Natural killer cell (primary cell): ENCODE measurements around the gene PIP5K1A. TPM values are rescaled to one million over a fixed set of nuclear protein-coding genes. Genes with fewer than 3 reads are reported as not detected.

ENCODE experiments used
- ATAC-seq, 3 donors: fragments of 150-1000 bp in 2 of 3; fragments of 200-7000 bp in 1 of 3; cut with Tn5 transposase; 1 replicate in 1 of 3; 2 replicates in 2 of 3; pipeline ENCODE4 v1.10.0; 2021; ENCODE audit warnings: mild to moderate bottlenecking in 2 of 3, moderate library complexity in 2 of 3
- DNase-seq, 2 donors: peaks; one replicate each; pipeline versions ENCODE4 v3.0.0 to v3.0.0-alpha.2; 2013 to 2021; ENCODE audit warnings: mixed read lengths in 1 of 2
- H3K27ac ChIP-seq: one replicate; pipeline ENCODE4 v1.5.1; 2013; ENCODE audit warnings: mild to moderate bottlenecking, low read length
- H3K27me3 ChIP-seq: one replicate; pipeline ENCODE4 v1.6.1; 2013; ENCODE audit warnings: low read length; ENCODE audit not compliant: control insufficient read depth, insufficient read depth
- H3K36me3 ChIP-seq: one replicate; pipeline ENCODE4 v1.6.1; 2013; ENCODE audit warnings: low read length; ENCODE audit not compliant: control insufficient read depth, insufficient read depth
- H3K4me1 ChIP-seq: one replicate; pipeline ENCODE4 v1.6.1; 2013; ENCODE audit warnings: low read length; ENCODE audit not compliant: control insufficient read depth, insufficient read depth
- H3K4me3 ChIP-seq: one replicate; pipeline ENCODE4 v1.5.1; 2013; ENCODE audit warnings: low read length
- H3K9me3 ChIP-seq: one replicate; pipeline ENCODE4 v1.6.1; 2013; ENCODE audit warnings: low read length; ENCODE audit not compliant: control insufficient read depth, insufficient read depth
- H3K27ac Mint-ChIP-seq, 2 donors: one replicate each; pipeline ENCODE4 v1.8.0; 2022; ENCODE audit warnings: mild to moderate bottlenecking in 2 of 2, mixed read lengths in 2 of 2, moderate library complexity in 1 of 2
- H3K27me3 Mint-ChIP-seq, 2 donors: one replicate each; pipeline ENCODE4 v1.8.0; 2022; ENCODE audit warnings: low read depth in 2 of 2, mixed read lengths in 2 of 2
- H3K36me3 Mint-ChIP-seq: one replicate; pipeline ENCODE4 v1.8.0; 2022; ENCODE audit warnings: mixed read lengths
- H3K4me1 Mint-ChIP-seq, 2 donors: one replicate each; pipeline ENCODE4 v1.8.0; 2022; ENCODE audit warnings: mixed read lengths in 2 of 2
- H3K4me3 Mint-ChIP-seq: one replicate; pipeline ENCODE4 v1.8.0; 2022; ENCODE audit warnings: mild to moderate bottlenecking, moderate library complexity, mixed read lengths
- H3K9me3 Mint-ChIP-seq, 2 donors: one replicate each; pipeline ENCODE4 v1.8.0; 2022; ENCODE audit warnings: mixed read lengths in 2 of 2
- CTCF ChIP-seq: fragments of 200-600 bp; IDR thresholded peaks from one replicate; pipeline ENCODE4 v1.8.0; 2022; ENCODE audit warnings: antibody characterized with exemption
- WGBS: methylation state at CpG from one replicate; pipeline ENCODE4 v1.1.7; 2013; ENCODE audit warnings: missing lambda C conversion rate; ENCODE audit not compliant: insufficient coverage; 5-methylcytosine and 5-hydroxymethylcytosine counted together
- intact Hi-C: fragments of 100-400 bp; cut with micrococcal nuclease; formaldehyde crosslinking; loops from one replicate; pipeline ENCODE4 v1.14.2; 2022
- total RNA-seq, 4 donors: library from RNA; stranded (reverse); fragments of 120-200 nt in 1 of 4; gene quantifications; one replicate each; pipeline versions ENCODE4 v1.2.3 to v1.2.4, GENCODE V29; 2013 to 2022

The PIP5K1A gene
- total RNA-seq, 3 donors from 2014 or later (not counting 1 experiment from before 2014, with no cell fraction given): 42.0 to 65.2 (median 44.6) TPM

GRCh38 chr1:151284013-151284577 lies 85.7 kb downstream of the PIP5K1A start:
- DNase-seq: no peak
- 87% methylated on average over 1 of the region's 2 CpGs for WGBS
- no peak for ATAC-seq
- no peaks in the 10 kb centered on the region for H3K27me3 ChIP-seq
- no peak for TF ChIP-seq CTCF
- H3K27ac ChIP-seq: peak overlapping the region; percentile 93
- Mint-ChIP-seq H3K4me1 (peaks cover 41 to 43% of the 10 kb centered on the region in 2 donors), H3K4me3 (peak overlapping the region; percentile 92), H3K9me3 (no peaks in the 10 kb centered on the region), H3K36me3 (no peaks in the 10 kb centered on the region), H3K27me3 (no peaks in the 10 kb centered on the region), H3K27ac (peak overlapping the region; percentile 83 to 95)
- H3K4me1 ChIP-seq: peaks cover 41% of the 10 kb centered on the region
- intact Hi-C loops: loop anchor here (5.0 kb wide), 1 partner anchor 227 kb away; the partner anchor contains the start of gene CDC42SE1
- no peak overlapping the region for H3K4me3 ChIP-seq
- no peaks in the 10 kb centered on the region for H3K9me3 ChIP-seq
- peaks cover 36% of the 10 kb centered on the region for H3K36me3 ChIP-seq

- Histone ChIP-seq H3K4me1 (peaks cover 59% of the 10 kb centered on the region), H3K36me3 (peaks cover 57% of the 10 kb centered on the region), H3K27ac (no peak overlapping the region), H3K9me3 (no peaks in the 10 kb centered on the region), H3K4me3 (no peak overlapping the region), H3K27me3 (no peaks in the 10 kb centered on the region)
- Mint-ChIP-seq H3K9me3 (no peaks in the 10 kb centered on the region), H3K4me3 (no peak overlapping the region), H3K4me1 (peaks cover 57 to 60% of the 10 kb centered on the region in 2 donors), H3K27ac (no peak overlapping the region), H3K36me3 (no peaks in the 10 kb centered on the region), H3K27me3 (no peaks in the 10 kb centered on the region)
- ATAC-seq (no peak), DNase-seq (no peak)
- WGBS: 94% methylated on average over 10 of the region's 10 CpGs
- intact Hi-C loops: no loop called here
- TF ChIP-seq CTCF: no peak
These were observed 88.4 kb downstream of the PIP5K1A start for GRCh38 chr1:151286619-151287340.

- Mint-ChIP-seq H3K27me3 (no peaks in the 10 kb centered on the region), H3K36me3 (no peaks in the 10 kb centered on the region), H3K9me3 (no peaks in the 10 kb centered on the region), H3K4me1 (peaks cover 55 to 61% of the 10 kb centered on the region in 2 donors), H3K27ac (no peak overlapping the region), H3K4me3 (no peak overlapping the region)
- Histone ChIP-seq H3K4me1 (peaks cover 65% of the 10 kb centered on the region), H3K4me3 (no peak overlapping the region), H3K27ac (no peak overlapping the region), H3K9me3 (no peaks in the 10 kb centered on the region), H3K36me3 (peaks cover 62% of the 10 kb centered on the region), H3K27me3 (no peaks in the 10 kb centered on the region)
- DNase-seq: no peak
- TF ChIP-seq CTCF: no peak
- WGBS: 99% methylated on average over 7 of the region's 7 CpGs
- intact Hi-C loops: no loop called here
- no peak for ATAC-seq
These were observed 89.0 kb downstream of the PIP5K1A start for GRCh38 chr1:151287341-151287699.
